ENCODE measurements around the gene NEMP1.

Gene NEMP1

DNA sequence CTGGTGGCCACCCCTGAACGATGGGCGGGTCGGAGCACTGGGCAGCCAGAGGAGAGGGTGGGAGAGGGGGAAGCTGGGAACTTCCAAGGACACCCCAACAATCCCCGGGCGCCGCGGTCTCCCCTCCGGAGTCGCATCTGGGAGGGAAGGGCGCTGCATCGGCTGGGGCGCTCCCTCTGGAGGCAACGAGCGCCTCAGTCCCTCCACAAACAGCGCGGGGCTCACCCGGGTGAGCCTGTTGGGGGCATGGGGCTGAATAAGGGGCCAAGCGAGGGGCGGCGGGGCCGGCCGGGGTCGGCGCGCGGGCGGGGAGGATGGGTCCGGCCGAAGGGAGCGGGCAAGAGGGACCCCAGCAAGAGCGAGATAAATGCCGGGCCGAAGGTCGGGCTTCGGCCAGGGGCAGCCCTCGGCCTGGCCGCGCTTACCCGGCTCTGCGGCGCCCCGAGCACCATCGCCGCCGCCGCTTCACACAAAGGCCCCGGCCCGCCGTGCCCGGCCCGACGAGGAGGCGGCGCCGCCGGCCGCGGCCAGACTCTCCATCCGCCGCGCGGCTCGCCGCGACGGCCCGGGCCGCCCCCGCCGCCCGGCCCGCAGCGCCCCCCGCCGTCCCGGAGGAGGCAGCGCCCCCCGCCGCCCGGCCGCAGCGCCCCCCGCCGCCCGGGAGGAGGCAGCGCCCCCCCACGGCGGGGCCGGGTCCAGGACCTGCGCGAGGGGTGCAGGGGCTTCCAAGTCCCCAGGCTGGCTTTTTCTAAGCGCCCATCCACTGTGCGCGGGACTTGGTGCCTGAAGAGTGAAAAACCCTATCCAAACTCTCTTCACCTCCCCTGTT lies 72.4 kb downstream of the NEMP1 start, which contains the start of gene ZBTB39:
ZBTB39 (minus strand) TSS at position 567 of the 829 bp plus-strand sequence. CDS start 1,629 bp downstream, outside the sequence.
- TF ChIP-seq, protein P1, sequence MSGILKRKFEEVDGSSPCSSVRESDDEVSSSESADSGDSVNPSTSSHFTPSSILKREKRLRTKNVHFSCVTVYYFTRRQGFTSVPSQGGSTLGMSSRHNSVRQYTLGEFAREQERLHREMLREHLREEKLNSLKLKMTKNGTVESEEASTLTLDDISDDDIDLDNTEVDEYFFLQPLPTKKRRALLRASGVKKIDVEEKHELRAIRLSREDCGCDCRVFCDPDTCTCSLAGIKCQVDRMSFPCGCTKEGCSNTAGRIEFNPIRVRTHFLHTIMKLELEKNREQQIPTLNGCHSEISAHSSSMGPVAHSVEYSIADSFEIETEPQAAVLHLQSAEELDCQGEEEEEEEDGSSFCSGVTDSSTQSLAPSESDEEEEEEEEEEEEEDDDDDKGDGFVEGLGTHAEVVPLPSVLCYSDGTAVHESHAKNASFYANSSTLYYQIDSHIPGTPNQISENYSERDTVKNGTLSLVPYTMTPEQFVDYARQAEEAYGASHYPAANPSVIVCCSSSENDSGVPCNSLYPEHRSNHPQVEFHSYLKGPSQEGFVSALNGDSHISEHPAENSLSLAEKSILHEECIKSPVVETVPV (CRISPR knock-in tag; IDR thresholded peaks at IDR 0.05) = no peak
- ATAC-seq = peak; percentile 71

Measured in SK-N-SH treated with all-trans-retinoic acid at 6 μM for 48 hours (cell line).